Measurements from ENCODE around the gene ZNF549.

- TF ChIP-seq, protein P1, sequence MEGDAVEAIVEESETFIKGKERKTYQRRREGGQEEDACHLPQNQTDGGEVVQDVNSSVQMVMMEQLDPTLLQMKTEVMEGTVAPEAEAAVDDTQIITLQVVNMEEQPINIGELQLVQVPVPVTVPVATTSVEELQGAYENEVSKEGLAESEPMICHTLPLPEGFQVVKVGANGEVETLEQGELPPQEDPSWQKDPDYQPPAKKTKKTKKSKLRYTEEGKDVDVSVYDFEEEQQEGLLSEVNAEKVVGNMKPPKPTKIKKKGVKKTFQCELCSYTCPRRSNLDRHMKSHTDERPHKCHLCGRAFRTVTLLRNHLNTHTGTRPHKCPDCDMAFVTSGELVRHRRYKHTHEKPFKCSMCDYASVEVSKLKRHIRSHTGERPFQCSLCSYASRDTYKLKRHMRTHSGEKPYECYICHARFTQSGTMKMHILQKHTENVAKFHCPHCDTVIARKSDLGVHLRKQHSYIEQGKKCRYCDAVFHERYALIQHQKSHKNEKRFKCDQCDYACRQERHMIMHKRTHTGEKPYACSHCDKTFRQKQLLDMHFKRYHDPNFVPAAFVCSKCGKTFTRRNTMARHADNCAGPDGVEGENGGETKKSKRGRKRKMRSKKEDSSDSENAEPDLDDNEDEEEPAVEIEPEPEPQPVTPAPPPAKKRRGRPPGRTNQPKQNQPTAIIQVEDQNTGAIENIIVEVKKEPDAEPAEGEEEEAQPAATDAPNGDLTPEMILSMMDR (IDR thresholded peaks at IDR 0.05): no peak
- TF ChIP-seq POLR2AphosphoS5 (IDR thresholded peaks at IDR 0.05): peak; percentile 53 to 78 (median 56)
- TF ChIP-seq POLR2A (IDR thresholded peaks at IDR 0.05): no peak
- TF ChIP-seq EP300 (IDR thresholded peaks at IDR 0.05): no peak
Observed at GRCh38 chr19:57527136-57527881, at the start of gene ZNF549.
